ENCODE results near the gene RAF1.

- TF ChIP-seq CTCF (IDR thresholded peaks at IDR 0.05; ENCODE audit: insufficient read depth, low read length, poor library complexity, severe bottlenecking) (no peak), EZH2phosphoT487 (conservative IDR thresholded peaks at IDR 0.05; ENCODE audit: low read length) (no peak)
Measured at GRCh38 chr3:12707449-12707848, 43.5 kb upstream of the RAF1 start.

Measured in SU-DHL-6 (cell line).